DMS 273 (cell line): ENCODE data around the gene TEX48.

Source experiments
- DNase-seq: peaks from one replicate; lab custom pipeline; 2025; ENCODE audit not compliant: unreplicated experiment; lab: John Stamatoyannopoulos, UW

The TEX48 gene

DNA sequence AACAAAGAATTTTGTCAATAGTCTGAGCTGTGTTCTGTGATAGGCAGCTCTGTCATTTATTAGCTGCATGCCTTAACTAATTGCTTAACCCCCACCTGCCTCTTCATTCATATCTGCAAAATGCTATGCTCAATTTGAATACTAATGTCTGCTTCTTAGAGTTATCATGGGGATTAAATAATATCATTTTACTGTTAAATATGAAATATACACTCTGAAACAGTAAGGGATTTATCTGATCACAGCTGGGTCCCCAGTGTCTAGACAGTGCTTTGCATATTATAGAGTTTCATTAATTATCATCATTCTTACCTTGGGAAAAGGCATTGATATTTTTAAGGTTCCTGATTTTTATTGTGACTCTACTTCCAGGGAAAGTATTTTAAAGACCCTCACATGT is 12.0 kb downstream of the TEX48 start:
- no peak for DNase-seq

DNA sequence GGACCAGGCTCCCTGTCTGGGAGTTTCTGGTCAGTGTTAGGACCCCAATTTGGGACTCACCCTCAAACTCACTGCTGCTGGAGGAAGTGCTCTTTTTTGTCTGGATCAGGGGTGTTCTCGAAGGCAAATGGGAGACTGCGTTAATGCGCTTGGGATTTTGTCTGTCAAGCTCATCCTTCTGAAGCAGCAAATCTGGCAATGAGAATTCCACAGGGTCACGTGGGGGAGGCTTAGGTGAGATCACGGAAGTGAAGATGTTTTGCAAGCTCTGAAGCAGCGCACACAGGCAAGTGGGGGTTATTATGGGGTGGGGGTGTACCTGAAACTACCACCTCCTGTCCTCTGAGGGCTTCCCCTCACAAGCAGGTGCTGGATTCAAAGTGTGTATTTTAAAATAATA is 13.8 kb downstream of the TEX48 start:
- DNase-seq, result no peak

DNA sequence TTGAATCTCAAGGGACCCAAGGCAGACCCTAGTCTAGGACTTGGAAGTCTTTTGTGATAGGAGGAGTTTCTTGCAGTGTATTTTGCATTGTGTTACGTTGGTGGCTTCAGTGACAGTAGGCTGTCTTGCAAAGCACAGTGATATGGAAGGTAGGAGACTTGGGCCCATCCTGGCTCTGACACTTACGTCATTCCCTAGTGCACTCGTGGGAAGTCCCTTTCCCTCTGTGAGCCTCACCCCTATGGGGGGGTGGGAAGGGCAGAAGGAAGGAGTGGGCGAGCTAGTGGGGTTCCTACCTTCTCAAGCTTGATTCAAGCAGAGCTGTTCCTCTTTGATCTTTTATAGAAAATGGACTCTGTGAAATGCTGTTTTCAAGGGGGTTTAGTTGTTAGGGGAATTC is 15.1 kb downstream of the TEX48 start:
- DNase-seq, result no peak

DNA sequence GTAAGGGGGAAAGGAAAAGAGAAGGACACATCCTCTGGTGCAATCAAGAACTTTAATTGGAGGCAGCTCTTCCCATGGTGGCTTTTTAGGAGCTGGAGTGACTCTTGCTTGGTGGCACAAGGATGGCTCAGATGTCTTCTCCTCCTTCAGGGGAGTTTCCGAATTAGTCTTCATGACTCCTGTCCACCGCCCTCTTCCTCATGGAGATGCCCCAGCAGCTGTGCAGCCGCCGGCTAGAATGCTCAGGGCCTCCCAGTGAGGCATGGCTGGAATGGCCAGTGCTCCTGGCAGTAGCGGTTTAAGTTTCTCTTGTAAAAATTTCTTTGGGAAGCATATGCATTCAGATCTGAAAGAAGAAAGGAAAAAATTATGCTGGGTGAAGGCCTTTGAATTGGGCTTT is 15.6 kb downstream of the TEX48 start:
- DNase-seq, result no peak

DNA sequence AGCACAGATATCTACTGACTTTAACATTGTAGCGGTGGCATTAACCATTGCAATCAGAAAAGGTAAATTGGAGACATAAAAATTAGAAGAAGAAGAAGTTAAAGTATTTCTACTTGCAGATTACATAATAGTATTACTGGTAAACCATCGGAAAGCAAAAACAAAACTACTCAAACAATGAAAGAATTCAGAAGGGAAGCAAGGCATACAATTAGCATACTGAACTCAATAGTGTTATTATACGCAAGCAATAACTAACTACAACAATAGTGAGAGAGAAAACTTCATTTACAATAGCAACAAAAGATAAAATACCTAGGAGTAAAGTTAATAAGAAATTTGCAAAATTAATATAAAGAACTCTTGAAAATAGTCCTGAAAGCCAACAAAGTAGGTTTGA is 17.8 kb downstream of the TEX48 start:
- DNase-seq, result no peak

DNA sequence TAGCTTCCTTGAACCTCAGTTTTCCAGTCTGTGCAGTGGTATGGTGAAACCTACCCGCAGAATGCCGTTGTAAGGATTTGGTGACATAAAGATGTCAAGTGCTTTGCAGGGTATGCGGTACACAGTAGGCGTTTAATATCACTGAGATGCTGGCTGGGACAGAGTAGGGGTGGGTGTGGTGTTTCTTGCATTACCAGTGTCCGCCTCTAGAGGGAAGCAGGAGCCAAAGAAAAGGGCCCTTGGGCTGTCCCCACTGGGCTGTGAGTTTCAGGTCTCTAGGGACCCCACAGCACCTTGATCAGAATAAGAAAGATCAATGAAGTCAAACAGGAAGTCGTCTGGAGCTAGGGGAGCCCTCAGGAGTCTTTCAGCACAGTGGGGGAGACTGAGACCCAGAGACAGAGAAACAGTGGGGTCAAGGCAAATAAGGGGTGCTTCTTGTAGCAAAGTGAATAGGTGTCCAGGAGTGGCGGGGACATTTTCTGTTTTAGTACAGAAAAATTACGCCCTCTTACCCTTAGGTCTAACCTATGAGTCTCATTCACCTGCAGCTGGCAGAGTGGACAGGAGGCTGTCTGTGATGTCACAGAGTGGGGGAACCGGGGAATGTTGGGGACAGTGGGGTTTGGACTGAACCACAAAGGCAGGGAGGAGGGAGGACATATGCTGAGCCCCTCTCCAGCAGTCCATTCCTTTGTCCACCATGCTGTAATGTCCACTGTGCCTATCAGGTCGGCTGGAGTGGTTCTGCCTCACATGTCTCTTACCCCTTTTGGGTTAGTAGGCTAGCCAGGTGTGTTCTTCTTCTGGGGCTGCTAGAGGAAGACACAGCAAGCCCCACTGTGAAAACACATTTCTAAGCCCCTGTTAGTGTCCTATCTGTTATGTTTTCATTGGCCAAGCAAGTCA is 19.7 kb downstream of the TEX48 start:
- peak; percentile 69 for DNase-seq

DNA sequence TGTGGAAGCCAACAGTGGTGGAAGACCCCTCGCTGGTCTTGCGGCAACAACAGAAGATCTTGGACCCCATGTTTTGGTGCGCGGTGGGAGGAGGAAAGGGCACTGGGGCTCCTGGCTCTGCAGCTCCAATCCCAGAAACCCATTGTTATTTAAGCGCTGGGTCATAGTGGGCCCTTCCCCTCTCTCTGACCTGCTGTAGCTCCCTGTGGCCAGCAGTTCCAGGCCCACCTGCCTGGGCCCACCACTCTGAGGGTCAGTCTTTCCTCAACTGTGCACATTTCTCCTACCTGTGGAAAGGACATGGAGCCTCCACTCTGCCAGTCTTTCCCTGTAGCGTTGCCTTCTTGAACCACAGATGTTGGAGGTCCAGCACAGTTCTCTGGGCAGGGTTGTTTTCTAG is 24.3 kb downstream of the TEX48 start, which contains the start of gene TEX53:
Gene TEX53, minus strand, starts transcription at position 101 of the 400 bp plus-strand sequence. Its CDS starts 31 bp downstream, at position 70.
- no peak for DNase-seq

DNA sequence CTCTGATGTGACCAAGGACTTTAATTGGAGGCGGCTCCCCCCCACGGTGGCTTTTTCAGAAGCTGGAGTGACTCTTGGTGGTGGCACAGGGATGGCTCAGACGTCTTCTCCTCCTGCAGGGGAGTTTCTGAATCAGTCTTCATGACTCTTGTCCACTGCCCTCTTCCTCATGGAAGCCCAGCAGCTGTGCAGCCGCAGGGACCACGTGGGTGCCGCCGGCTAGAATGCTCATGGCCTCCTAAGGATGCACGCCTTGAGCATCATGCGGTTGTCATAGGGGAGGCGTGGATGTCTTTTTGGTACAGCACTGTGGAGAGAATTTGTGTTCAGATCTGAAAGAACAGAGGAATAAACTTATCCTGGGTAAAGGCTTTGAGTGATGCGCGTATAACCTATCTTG is 25.7 kb downstream of the TEX48 start:
- DNase-seq, result no peak

DNA sequence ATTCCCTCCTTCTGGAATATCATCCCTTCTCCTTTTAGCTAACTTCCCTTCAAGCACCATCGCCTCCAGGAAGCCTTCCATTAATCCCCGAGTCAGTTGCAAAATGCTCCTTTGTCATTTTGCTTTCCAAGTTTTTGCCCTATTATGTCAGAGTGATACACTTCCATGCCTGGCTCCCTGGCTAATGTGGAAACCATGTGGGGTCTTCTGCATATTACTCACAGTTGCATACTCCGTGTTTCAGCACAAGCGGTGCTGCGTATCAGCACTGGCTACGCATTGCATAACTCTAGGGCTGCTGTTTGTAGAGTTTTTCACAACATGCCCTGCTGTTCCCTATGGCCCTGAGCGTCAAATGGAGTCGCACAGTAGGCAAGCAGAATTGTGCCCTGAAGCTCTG is 26.3 kb downstream of the TEX48 start:
- no peak for DNase-seq

DNA sequence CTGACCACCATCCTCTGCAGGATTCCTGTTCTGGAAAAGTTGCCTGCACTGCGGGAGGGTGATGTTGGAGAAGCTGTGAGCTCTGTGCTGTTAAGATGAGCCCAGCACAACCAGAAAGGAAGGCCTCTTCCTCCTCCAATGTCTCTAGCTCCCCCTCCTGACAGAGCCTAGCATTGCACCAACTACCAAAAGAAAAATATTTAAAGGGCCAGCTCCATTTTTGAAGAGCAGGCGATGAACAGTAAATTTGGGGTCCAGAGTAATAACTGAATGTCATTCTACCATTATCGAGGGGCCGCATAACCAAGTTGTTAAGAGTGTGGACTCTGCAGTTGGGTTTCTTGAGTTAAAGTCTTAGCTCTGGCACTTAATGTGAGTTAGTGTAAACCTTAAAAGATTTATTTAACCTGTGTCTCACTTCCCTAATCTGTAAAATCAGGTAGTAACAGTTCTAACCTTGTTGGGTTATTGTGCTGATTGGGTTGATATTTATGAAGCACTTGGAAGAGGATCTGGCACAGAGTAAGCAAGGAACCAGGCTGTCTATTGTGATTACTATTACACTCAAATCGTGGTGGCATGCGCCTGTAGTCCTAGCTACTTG is 28.3 kb downstream of the TEX48 start:
- DNase-seq, result peak; percentile 86

DNA sequence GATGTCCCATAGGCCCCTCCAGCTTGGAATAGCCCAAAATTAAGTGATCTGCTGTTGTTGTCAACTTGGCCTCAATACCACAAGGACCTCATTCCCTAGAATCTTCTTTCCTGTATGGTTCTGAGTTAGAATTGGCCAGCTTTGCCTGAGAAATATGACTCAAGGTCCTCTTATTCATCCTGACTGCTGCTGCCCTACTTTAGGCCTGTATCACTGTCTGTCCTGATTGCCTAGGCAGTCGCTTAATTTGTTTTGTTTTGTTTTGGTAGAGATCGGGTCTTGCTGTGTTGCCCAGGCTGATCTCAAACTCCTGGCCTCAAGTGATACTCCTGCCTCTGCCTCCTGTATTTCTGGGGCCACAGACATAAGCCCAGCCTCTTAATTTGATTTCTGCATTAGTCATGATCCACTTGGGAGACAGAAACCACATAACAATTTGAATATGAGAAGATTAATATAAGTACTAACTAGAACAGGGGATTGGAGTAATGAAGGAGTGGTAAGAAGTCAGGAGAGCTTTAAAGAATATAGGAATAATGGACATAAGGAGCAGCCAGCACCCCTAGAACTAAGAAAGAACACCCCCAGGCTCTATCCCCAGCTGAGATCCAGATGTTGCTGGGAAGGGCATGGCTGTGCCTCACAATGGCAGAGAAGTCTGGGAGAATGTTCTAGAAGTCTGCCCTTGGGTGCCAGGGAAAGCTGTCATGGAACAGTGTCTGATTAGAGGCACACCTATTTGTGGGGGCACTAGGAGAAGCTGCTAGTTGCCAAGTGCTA is 29.0 kb downstream of the TEX48 start:
- DNase-seq, result no peak

DNA sequence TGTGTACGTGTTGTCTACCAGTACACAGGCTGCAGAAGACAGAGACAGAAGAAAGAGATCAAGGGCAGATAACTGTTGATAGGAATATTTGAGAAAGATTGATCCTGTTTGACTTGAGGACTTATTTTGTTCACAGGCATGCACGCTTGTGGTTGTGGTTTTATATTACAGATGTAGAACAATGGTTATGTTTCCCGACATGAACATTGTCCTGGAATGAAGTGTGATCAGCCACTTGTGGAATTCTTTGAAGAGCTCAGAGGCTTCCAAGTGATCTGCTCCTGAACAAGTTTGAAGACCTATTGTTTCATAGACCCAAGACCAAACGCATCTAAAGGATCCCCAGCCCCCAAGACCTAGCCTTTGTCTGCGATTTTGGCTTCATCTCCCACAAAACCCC is 38.1 kb downstream of the TEX48 start:
- DNase-seq, result no peak

DNA sequence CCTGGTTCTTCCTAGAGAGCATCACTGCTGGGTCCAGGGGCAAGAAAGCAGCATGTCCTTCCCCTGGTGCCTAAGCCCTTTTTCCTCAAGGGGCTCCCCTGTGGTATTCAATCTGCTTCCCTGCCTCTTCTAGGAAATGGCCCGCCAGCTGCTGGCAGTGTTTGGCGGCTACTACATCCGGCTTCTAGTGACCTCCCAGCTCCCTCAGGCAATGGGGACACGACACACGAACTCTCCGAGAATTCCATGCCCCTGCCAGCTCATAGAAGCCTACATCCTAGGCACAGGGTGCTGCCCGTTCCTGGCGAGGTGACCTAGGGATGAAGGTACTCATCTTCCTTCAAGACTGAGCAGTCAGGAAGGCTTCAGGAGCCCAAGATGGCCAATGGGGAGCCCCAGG is 39.0 kb downstream of the TEX48 start:
- no peak for DNase-seq

DNA sequence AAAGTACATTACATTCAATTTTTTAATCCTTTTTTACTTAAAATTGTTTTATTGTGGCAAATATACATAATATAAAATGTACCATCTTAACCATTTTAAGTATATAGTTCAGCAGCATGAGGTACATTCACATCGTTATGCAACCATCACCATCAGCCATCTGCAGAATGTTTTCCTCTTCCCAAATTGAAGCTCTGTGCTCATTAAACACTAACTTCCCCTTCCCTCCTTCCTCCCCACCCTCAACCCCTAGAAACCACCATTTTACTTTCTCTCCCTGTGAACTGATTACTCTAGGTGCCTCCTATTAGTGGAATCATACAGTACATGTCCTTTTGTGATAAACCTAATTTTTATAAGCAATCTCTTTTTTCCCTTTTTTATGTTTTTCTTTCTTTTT is 40.0 kb downstream of the TEX48 start:
- no peak for DNase-seq

DNA sequence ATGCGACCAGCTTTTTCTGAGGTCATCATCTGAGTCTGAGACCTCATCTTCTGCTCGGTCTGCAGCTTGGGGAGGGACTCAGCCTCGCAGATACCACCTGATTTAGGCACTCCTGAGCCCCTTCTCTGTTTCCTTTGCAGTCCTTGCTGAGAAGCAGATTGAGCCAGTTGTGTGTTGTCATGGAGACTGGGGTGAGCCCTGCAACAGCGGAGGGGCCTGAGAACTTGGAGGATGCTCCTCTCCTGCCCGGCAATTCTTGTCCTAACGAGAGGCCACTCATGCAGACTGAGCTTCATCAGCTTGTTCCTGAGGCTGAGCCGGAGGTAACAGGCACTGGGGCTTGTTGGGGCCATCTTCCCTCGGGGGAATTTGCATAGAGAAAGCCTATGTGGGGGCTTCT is 43.6 kb downstream of the TEX48 start:
- DNase-seq, result no peak

DNA sequence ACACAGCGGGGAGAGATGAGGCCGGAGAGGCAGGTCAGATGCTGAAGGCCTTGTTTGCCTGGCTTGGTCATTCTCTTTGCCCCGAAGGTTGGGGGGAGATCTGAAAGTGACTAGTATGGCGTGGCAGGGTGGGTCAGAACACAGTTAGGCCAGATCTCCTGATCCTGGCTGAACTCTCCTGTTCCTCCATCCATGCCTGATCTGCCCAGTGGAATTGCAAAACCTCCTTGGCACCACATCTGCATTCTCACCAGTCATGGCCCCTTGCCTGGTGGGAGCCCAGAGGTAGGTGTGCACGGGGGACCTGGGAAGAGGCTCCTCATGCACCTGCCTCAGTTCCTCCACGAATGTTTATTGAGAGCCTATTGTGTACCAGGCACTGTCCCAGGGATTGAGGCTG is 47.6 kb downstream of the TEX48 start:
- no peak for DNase-seq

DNA sequence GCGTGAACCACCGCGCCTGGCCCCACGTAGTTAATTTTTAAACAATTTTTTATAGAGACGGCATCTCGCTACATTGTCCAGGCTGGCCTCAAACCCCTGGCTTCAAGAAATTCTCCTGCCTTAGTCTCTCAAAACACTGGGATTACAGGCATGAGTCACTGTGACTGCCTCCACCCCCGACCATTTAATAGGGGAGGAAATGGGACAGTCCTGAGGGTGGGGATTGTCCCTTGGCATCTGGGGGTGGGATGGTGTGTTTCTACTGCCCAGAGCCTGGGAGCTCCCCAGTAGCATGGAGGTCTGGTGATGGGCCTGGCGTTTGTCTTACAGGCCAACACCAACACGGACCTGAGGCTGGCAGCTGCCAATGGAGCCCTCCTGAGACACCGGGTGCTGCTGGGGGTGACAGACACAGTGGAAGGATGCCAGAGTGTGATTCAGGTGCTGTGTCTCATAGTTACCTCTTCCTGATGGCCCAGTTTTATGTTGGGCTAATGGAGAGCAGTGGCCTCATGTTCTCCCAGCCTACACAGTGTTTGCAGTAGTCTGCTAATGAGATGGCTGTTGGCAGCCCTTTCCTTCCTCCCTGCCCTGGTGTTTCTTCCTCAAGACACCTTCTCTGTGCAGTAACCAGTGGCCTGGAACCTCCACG is 48.4 kb downstream of the TEX48 start:
- no peak for DNase-seq

DNA sequence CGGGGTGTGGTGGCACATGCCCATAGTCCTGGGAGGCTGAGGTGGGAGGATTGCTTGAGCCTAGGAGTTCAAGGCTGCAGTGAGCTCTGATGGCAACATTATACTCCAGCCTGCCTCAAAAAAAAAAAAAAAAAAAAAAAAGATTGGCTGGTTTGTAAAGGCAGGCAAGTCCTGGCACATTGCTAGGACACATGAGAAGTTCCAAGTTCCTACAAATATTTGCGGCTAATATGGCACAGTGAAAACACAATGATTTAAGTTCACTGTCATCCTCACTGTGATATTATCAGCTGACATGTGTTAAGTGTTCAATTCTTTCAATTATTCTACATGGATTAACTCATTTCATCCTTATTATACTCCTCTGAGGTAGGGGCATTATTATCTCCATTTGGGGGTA is 50.8 kb downstream of the TEX48 start:
- no peak for DNase-seq

DNA sequence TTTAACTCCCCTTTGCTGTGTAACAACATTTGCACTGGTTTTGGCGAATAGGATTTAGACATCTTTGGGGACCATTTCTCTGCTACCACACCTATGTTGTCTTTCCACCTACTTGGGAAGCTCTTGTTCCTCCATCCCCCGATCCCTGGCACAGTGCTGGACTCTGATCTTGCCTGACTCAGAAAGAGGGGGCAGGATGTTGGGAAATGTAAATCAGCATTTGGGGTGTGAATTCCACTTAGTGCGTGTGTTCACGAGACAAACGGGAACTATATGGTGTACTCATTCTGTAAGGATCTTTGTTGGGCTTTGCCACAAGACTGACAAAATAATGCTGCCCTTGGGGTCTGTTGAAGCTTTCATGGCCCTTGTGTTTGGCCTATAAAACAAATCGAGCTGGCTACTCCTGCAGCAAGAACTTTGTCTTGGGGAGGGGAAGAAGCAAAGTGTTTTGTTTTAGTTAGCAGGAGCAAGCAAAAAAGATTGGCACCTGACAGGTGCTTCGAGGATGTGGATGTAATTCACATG is 52.4 kb downstream of the TEX48 start:
- no peak for DNase-seq

DNA sequence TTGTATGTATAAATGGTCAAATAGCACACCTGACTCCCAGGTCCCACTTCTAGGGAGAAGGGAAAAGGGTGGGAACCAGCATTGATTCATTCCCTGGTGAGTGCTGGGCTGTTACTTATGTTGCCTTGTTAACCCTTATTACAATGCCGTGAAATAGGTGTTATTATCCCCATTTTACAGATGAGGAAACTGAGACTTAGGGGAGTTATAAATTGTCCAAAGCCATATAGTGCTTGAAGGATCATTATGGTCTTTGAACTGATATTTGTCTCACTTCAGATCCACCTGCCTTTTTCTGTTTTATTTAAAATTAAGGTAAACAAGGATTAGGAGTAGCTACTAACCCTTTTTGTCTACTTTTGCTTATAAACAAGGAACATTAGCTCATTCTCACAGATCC is 54.4 kb downstream of the TEX48 start:
- DNase-seq, result no peak

DNA sequence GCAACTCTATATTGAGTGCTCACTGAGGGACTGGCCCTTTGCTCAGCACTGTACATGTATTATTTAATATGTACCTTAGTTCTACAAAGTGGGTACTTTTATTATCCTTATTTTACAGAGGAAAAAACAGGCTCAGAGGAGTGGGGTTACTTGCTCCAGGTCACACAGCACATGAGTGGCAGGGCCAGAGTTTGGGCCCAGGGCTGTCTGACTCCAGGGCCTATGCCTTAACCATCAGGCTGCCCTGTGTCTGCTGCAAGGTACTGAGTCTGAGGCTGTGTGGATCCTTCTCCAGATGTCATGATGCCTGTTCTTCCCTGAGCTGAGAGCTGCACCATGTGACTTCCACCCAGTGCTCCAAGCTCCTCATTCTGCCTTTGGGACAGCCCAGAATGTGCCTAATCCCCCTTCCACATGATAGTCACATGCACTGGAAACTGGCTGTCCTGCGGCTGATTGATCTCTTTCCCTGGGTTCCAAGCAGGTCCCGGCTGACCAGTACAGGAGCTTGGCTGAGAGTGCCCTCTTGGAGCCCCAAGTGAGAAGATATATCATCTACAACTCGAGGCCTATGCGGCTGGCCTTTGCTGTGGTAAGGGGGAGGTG is 55.5 kb downstream of the TEX48 start:
- DNase-seq, result no peak
